Mucosa of rectum (tissue), 2 donors: ENCODE measurements around the gene GSTO2.

Source experiments
- H3K27ac ChIP-seq, 2 donors: one replicate each; pipeline ENCODE4 v1.7.0; 2013; ENCODE audit warnings: inconsistent platforms in 2 of 2, low read depth in 2 of 2, low read length in 2 of 2
- H3K27me3 ChIP-seq, 2 donors: one replicate each; pipeline ENCODE4 v1.7.0; 2013; ENCODE audit warnings: low read length in 2 of 2; ENCODE audit not compliant: control insufficient read depth in 2 of 2, insufficient read depth in 2 of 2
- H3K36me3 ChIP-seq, 2 donors: one replicate each; pipeline ENCODE4 v1.7.0; 2013; ENCODE audit warnings: low read length in 2 of 2; ENCODE audit not compliant: control insufficient read depth in 2 of 2, insufficient read depth in 2 of 2
- H3K4me1 ChIP-seq, 2 donors: one replicate each; pipeline ENCODE4 v1.7.0; 2013; ENCODE audit warnings: low read length in 2 of 2, mild to moderate bottlenecking in 1 of 2; ENCODE audit not compliant: control insufficient read depth in 2 of 2, insufficient read depth in 2 of 2
- H3K4me3 ChIP-seq, 2 donors: one replicate each; pipeline ENCODE4 v1.7.0; 2013; ENCODE audit warnings: low read length in 2 of 2
- H3K9ac ChIP-seq, 2 donors: one replicate each; pipeline ENCODE4 v1.7.0; 2013; ENCODE audit warnings: low read length in 2 of 2, low read depth in 1 of 2, mild to moderate bottlenecking in 1 of 2
- H3K9me3 ChIP-seq, 2 donors: one replicate each; pipeline ENCODE4 v1.7.0; 2013; ENCODE audit warnings: low read length in 2 of 2; ENCODE audit not compliant: control insufficient read depth in 2 of 2
- donor health status: healthy.
- donor health status: Normal muscosa, but diverticular disease.

The GSTO2 gene

GRCh38 chr10:104337521-104337984 is 68.6 kb downstream of the GSTO2 start:
- no peaks in the 10 kb centered on the region for H3K27me3 ChIP-seq
- H3K27ac ChIP-seq: peak overlapping the region; percentile 86 to 95
- H3K4me1 ChIP-seq: peaks cover 19 to 29% of the 10 kb centered on the region in 2 donors
- peak overlapping the region; percentile 73 to 86 for H3K4me3 ChIP-seq
- H3K9me3 ChIP-seq: no peaks in the 10 kb centered on the region
- no peaks in the 10 kb centered on the region for H3K36me3 ChIP-seq
- H3K9ac ChIP-seq: peak overlapping the region; percentile 75 to 77

GRCh38 chr10:104337985-104338735 is 69.2 kb downstream of the GSTO2 start, which contains the start of gene ITPRIP:
ITPRIP (minus strand) TSS chr10:104338465; CDS start chr10:104316051, 22,414 bp downstream.
- Histone ChIP-seq H3K4me3 (peak within 1 kb of the TSS; percentile 73 to 86), H3K9me3 (no peaks in the 10 kb centered on the region), H3K9ac (peak within 1 kb of the TSS; percentile 75 to 77), H3K27me3 (no peaks in the 10 kb centered on the region), H3K27ac (peak within 1 kb of the TSS; percentile 86 to 95), H3K4me1 (peaks cover 19 to 29% of the 10 kb centered on the region in 2 donors), H3K36me3 (no peaks in the 10 kb centered on the region)

DNA sequence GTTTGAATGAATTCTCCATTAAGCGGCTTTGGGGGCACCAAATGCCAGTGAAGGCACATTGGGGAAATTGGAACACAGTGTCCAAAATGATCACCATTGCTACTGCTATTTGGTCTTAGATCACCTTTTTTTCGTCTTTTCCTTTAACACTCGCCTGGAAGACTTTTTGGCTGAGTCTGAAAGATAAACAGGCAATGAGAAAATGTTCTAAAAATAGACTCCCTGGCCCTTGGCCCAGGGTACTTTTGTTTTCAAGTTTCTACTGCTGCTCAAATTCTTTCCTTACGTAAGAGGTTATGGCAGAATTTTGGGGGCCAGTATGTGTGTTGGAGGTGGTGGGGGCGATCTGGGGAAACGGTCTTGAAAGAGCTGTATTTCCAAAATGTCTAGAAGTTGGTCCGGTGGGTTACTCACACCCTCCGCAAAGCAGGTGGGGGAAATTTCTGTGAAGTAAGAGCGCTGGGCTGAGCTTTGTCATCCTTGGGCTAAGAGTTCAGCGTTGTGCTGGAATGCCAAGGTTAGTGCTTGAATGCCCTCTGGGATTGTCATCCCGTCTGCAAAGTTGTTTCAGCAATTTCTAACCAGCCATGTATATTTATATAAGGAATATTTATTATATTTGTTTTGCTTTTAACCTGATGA is 70.6 kb downstream of the GSTO2 start:
- Histone ChIP-seq H3K9me3 (no peaks in the 10 kb centered on the region), H3K4me1 (peaks cover 19 to 29% of the 10 kb centered on the region in 2 donors), H3K27ac (peak overlapping the region; percentile 86 to 95), H3K36me3 (no peaks in the 10 kb centered on the region), H3K9ac (peak overlapping the region; percentile 63 to 77), H3K27me3 (no peaks in the 10 kb centered on the region), H3K4me3 (peak overlapping the region; percentile 73 to 86)

GRCh38 chr10:104340111-104340526 is 71.1 kb downstream of the GSTO2 start:
- H3K4me3 ChIP-seq: peak overlapping the region; percentile 73 to 86
- H3K9ac ChIP-seq: peak overlapping the region; percentile 18 to 28
- peaks cover 19 to 27% of the 10 kb centered on the region in 2 donors for H3K4me1 ChIP-seq
- no peaks in the 10 kb centered on the region for H3K9me3 ChIP-seq
- peak overlapping the region; percentile 38 to 63 for H3K27ac ChIP-seq
- H3K27me3 ChIP-seq: no peaks in the 10 kb centered on the region
- no peaks in the 10 kb centered on the region for H3K36me3 ChIP-seq

GRCh38 chr10:104340641-104341040 is 71.7 kb downstream of the GSTO2 start:
- Histone ChIP-seq H3K4me1 (peaks cover 19 to 23% of the 10 kb centered on the region in 2 donors), H3K27me3 (no peaks in the 10 kb centered on the region), H3K36me3 (no peaks in the 10 kb centered on the region), H3K9me3 (no peaks in the 10 kb centered on the region), H3K4me3 (no peak overlapping the region), H3K9ac (no peak overlapping the region), H3K27ac (peak overlapping the region in 1 of 2 donors; percentile 63)

- Histone ChIP-seq H3K9ac (no peak overlapping the region), H3K27me3 (no peaks in the 10 kb centered on the region), H3K27ac (no peak overlapping the region), H3K36me3 (no peaks in the 10 kb centered on the region), H3K4me3 (no peak overlapping the region), H3K9me3 (no peaks in the 10 kb centered on the region), H3K4me1 (peaks cover 12 to 15% of the 10 kb centered on the region in 2 donors)
These were observed 74.0 kb downstream of the GSTO2 start for GRCh38 chr10:104342941-104343411.

DNA sequence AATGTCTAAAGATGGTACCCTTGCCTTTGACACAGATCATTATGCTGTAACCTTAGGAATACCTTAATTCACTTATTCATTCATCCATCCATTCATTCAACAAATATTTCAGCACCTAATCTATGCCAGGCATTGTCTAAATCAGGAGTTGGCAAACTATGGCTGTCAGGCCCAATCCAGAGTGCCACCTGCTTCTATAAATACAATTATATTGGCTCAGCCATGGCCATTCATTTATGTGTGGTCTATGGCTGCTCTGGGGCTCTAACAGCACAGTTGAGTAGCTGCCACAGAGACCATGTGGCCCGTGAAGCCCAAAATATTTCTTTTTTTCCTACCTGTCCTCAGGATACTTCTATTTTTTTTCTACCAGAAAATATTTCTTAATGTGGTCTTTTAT is 75.2 kb downstream of the GSTO2 start:
- Histone ChIP-seq H3K4me1 (peaks cover 10 to 11% of the 10 kb centered on the region in 2 donors), H3K27ac (no peak overlapping the region), H3K9ac (no peak overlapping the region), H3K4me3 (no peak overlapping the region), H3K36me3 (no peaks in the 10 kb centered on the region), H3K27me3 (no peaks in the 10 kb centered on the region), H3K9me3 (no peaks in the 10 kb centered on the region)

- Histone ChIP-seq H3K27me3 (no peaks in the 10 kb centered on the region), H3K4me1 (peaks cover 0 to 2% of the 10 kb centered on the region in 2 donors)
These were observed 76.5 kb downstream of the GSTO2 start for GRCh38 chr10:104345515-104345914.

GRCh38 chr10:104345941-104346340 is 77.0 kb downstream of the GSTO2 start:
- Histone ChIP-seq H3K4me3 (no peak overlapping the region), H3K27ac (no peak overlapping the region)

More at GRCh38 chr10:104345515-104345914, 76.5 kb downstream of the GSTO2 start:
- H3K27ac ChIP-seq: no peak overlapping the region
- H3K4me3 ChIP-seq: no peak overlapping the region
- no peaks in the 10 kb centered on the region for H3K36me3 ChIP-seq
- H3K9me3 ChIP-seq: no peaks in the 10 kb centered on the region
- H3K9ac ChIP-seq: no peak overlapping the region

More at GRCh38 chr10:104345941-104346340, 77.0 kb downstream of the GSTO2 start:
- Histone ChIP-seq H3K36me3 (no peaks in the 10 kb centered on the region), H3K9ac (no peak overlapping the region), H3K27me3 (no peaks in the 10 kb centered on the region), H3K4me1 (peaks cover 0 to 2% of the 10 kb centered on the region in 2 donors), H3K9me3 (no peaks in the 10 kb centered on the region)
